Right kidney (tissue), 1 donor: ENCODE results near the gene KLF6.

Source experiments
- DNase-seq: peaks from one replicate; pipeline ENCODE4 v3.0.0-alpha.2; 2016

Gene KLF6

GRCh38 chr10:3813267-3813666, 28.3 kb upstream of the KLF6 start:
- DNase-seq, result no peak

GRCh38 chr10:3812141-3812540, 27.1 kb upstream of the KLF6 start:
- no peak for DNase-seq

- no peak for DNase-seq
Observed at GRCh38 chr10:3811291-3811870, 26.4 kb upstream of the KLF6 start.

- no peak for DNase-seq
Observed at GRCh38 chr10:3808689-3809199, 23.7 kb upstream of the KLF6 start.

GRCh38 chr10:3807928-3808496, 23.0 kb upstream of the KLF6 start:
- no peak for DNase-seq

- DNase-seq, result no peak
Observed at GRCh38 chr10:3807211-3807927, 22.4 kb upstream of the KLF6 start.

GRCh38 chr10:3806603-3807002, 21.6 kb upstream of the KLF6 start:
- DNase-seq, result no peak

GRCh38 chr10:3805791-3806461, 20.9 kb upstream of the KLF6 start:
- DNase-seq, result no peak

- DNase-seq, result no peak
Observed at GRCh38 chr10:3805201-3805790, 20.3 kb upstream of the KLF6 start.

GRCh38 chr10:3803927-3804741, 19.1 kb upstream of the KLF6 start:
- DNase-seq, result no peak

GRCh38 chr10:3803295-3803926, 18.4 kb upstream of the KLF6 start:
- DNase-seq, result no peak

GRCh38 chr10:3802526-3803265, 17.7 kb upstream of the KLF6 start:
- DNase-seq, result no peak

- DNase-seq, result no peak
Observed at GRCh38 chr10:3801558-3802192, 16.7 kb upstream of the KLF6 start.

- DNase-seq, result no peak
Observed at GRCh38 chr10:3800586-3800985, 15.6 kb upstream of the KLF6 start.

- no peak for DNase-seq
Observed at GRCh38 chr10:3797750-3798149, 12.7 kb upstream of the KLF6 start.

- no peak for DNase-seq
Observed at GRCh38 chr10:3793553-3793952, 8.5 kb upstream of the KLF6 start.

GRCh38 chr10:3792710-3793219, 7.8 kb upstream of the KLF6 start:
- DNase-seq, result no peak

GRCh38 chr10:3791974-3792633, 7.1 kb upstream of the KLF6 start:
- no peak for DNase-seq

GRCh38 chr10:3790858-3791257, 5.8 kb upstream of the KLF6 start:
- DNase-seq, result no peak
